ACHN (cell line): ENCODE data around the gene NGFR.
"Not testable (repeated sequence)": the region's sequence is repeated elsewhere in the genome, so short reads cannot be mapped to it uniquely, and the experiment has no call there.

Experiments used
- DNase-seq: peaks from one replicate; pipeline ENCODE4 v3.0.0-alpha.2; 2015
- in situ Hi-C: cut with HindIII; loops from 2 replicates; pipeline ENCODE4 v1.10.0; 2017; ENCODE audit warnings: low sequenced_read_pairs, low pct_ligation_motif_present, low pct_unique_long_range_greater_than_20kb

NGFR gene

DNA sequence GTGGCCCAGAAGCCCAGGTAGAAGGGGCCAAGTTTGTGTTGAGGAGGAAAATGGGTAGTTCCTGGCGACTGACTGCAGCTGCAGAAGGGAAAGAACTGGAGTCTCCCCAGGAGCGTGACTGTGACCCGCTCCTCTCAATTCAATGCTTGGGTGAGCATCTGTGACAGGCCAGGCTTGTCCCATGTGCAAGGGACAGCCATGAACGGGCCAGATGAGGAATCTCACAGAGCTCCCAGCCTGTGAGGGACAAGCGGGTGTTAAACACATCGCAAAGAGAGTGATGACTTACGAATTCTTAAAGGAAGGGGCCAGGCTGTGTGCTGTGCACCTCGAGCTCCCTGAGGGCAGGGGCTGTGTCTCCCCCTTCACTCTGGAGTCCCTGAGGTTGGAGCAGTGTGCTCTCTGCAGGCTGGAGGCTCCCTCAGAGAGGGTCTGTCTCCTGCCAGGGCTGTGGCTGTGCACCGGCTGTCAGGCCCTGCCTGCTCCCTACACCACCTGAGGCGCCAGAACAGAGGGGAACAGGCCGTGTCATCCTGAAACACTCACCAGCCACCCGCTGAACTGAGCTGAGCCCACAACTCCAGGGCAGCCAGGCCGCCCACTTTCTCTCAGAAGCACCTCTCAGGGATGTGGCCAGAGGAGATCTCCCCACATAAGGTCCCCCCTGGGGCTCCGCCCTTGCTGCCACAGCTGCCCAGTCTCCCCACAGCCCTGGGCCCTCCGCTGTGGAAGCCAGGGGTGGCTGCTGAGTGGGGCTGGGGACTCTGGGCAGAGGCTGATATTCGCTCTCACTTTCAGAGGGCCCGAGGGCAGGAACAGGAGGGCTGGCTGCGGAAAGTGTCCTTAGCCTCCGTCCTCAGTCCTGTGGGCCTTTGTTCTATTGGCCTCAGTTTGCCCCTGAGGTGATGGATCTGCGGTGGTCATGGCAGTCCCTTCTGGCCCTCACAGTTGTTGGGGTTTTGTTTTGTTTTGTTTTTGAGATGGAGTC lies 54.9 kb downstream of the NGFR start:
- no peak for DNase-seq
- in situ Hi-C loops: loop anchor here (25.0 kb wide), 1 partner anchor 113 kb away; no protein-coding TSS in a partner anchor

DNA sequence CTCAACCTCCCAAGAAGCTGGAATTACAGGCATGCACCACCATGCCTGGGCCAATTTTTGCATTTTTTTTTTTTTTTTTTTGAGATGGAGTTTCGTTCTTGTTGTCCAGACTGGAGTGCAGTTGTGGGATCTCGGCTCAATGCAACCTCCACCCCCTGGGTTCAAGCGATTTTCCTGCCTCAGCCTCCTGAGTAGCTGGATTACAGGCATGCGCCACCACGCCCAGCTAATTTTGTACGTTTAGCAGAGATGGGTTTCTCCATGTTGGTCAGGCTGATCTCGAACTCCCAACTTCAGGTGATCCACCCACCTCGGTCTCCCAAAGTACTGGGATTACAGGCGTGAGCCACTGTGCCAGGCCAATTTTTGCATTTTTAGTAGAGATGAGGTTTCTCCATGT lies 55.7 kb downstream of the NGFR start:
- DNase-seq, in situ Hi-C loops: not testable (repeated sequence)

DNA sequence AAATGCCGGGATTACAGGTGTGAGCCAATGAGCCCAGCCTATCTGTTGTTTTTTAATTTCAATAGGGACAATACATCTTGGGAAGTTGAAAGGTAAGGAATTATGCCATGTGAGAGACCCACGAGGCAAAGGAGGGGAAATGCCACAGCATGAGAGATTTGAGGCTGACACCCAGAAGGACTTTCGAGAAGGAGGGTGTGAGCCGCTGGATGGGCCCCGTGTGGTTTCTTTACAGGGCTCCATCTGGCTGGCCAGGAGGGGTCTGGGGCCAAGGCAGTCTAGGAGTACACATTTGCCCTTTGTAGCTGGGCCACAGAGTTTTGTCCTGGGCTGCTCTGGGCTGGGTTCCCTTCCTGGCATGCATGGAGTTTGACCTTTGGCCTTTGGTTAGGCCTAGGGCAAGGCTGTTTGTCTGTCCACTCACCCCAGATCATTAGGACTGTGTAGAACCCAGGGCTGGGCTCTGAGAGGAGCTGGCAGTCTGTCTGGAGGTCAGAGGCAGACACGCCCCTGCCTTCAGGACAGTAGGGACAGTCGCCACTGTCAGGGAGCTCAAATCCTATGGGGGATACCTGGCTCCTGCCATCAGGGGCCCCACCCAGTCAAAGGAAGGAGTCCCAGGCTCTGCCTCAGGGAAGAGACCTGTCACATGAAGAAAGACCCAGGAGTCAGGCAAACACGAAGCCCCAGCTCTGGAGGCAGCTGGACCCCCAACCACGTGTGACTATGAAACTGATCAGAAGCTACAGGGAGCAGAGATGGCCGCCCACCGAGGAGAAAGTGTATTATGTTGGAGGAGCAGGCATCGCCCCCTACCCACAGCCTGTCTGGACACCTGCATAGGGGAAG lies 56.4 kb downstream of the NGFR start:
- in situ Hi-C loops: no loop called here
- DNase-seq: no peak

DNA sequence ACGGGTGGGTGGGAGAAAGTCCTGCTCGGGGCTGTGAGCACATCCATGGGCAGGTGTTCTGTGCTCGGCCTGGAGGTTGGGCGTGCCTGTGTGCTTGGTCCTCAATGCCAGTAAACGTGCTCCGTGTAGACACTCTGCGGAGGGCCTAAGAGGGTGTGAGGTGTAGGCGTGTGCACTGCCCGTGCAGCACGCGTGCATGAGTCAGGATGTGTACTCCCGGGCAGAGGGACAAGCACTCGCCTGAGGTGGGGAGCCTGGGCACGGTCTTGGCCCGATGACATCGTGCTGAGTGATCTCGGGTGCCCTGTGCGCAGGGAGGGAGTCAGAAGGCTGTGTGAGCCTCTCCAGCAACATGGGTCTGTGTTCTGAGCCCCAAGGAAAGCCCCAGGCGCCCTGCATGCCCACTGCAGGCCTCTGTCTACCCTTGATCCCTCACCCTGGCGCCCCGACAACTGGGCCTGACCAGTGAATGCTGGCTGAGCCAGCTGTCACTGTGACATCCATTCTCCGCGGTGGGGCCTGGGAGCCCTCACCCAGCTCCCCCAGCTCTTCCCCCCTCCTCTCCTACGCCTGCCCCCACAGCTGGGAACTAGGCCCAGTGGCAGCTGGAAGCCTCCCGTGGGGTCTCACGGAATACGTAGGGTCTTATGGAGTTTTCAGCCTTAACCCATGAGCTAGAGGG lies 57.1 kb downstream of the NGFR start:
- DNase-seq: no peak
- in situ Hi-C loops: no loop called here

DNA sequence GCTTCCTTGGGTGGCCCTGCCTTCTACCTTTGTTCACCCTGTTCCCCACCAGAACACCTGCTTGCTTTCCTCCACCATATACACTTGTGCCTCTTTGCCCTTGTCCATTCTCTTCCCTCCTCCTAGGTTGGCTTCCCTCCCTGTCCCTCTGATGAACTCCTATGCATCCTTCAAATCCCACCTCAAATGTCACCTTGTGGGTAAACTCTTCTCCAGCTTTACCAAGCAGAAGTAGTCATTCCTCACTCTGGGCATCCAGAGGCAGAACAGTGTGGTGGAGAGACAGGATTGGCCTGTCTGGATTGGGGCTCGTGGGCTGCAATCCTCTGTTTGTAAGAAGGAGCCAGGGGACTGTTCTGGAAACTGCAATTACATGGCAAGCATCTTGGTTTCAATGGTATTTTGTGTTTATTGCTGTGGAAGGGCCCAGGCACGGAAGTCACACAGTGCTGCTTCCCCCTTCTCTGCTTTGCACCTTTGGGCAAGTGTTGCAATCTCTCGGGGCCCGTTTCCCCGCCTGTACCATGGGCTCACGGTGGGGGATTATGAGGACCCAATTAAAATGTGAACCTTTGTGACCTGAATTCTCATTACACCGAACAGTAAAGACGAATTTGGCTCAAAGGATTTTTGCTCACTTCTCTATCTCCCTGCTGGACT lies 58.7 kb downstream of the NGFR start:
- in situ Hi-C loops: no loop called here
- no peak for DNase-seq

DNA sequence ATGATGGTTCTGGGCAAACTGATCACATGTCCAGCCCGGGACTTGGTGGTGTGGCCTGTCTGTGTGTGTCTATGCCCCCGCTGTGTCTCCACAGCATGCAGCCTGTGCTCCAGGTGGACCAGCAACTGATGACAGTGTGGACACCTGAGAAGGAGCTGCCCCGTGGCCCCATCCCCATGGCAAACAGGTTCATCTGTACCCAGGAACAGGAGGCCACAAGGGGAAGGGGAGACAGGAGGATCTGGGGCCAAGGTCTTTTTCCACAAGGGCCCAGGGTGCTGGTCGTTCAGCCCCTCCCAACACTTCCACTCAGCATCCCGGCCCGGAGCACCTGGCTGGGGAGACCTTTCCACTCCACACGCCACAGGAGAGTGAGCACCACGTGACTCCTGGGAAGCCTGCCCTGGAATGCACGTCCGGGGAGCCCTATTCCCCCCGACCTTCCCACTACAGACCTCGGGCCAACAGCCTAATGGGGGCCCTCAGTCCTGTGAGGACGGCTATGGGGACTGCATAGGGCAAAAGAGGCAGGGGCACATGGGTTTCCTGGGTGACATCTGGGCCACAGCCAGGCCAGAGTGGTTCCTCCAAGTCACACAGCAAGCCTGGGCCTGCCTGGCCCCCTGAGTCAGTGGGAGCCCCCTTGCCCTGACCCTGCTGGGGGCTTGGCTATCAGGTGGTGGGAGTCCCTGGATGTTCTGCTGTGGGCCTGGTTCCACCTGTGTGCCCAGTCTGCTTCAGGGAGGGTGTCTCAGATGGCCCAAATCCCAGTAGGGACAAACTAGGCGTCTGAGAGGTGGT lies 59.8 kb downstream of the NGFR start:
- DNase-seq: no peak
- in situ Hi-C loops: no loop called here

DNA sequence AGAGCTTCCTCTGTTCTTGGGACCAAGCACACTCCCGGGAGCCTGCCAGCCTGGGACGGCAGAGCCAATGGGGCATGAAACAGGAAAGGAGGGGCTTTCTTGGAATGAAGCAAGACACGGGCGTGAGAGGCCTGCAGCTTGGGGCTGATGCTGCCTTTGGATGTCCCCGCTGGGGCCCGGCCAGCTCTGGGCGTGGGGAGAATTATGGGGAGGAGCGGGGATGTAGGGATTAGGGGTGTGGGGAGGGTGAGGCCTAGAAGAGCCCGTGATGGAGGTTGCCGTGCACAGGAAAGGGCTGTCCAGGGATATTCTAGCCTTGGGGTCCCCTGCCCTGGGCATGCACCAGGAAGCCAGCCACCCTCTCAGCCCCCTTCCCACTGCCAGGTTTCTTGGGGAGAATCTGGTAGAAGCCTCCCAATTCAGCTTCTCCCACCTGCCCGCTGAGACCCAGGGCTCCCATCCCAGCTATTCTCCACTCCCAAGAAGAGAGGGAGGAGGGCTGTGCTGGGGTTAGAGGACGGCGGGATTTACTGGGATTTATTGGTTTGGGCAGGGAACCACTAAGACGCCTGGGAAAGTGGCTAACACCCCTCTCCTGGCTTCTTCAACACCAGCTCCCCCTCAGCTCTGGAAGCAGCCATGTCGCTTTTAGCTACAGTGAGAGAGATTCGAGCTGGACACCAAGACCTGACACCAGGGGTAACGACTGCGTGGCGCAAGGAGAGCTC lies 60.6 kb downstream of the NGFR start:
- in situ Hi-C loops: no loop called here
- no peak for DNase-seq

DNA sequence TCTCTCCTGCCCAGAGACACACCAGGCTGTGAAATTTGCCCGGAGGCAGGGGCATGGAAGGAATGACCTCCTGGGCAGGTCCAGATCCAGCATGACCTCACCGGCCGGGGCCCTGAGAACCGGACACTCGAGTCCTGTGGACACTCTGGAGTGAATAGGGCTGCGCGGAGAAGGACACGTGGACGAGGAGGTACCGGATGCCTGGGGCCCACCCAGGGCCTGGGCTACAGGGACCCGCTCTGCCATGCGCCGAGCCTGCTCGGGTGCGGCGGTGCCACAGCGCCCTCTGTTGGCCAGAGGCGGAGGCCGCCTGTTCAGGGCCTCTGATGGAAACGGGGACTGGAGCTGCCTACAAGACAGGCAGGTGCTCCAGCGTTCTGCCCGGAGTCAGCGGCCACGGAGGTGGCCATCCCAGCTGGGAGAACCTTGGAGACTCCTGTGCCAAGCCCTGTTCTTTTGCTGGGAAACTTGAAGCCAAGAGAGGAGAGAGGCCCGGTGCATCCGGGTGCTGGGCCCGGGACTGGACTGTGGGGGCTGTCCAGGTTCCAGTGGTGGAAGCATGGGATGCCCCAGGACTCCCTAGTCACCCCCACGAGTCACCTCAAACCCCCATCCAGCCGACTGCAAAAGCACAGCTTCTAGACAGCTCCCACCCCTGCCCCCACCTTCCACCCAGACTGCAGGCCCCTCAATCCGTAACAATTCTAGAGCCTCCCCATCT lies 61.3 kb downstream of the NGFR start:
- in situ Hi-C loops: no loop called here
- DNase-seq: peak; percentile 70

DNA sequence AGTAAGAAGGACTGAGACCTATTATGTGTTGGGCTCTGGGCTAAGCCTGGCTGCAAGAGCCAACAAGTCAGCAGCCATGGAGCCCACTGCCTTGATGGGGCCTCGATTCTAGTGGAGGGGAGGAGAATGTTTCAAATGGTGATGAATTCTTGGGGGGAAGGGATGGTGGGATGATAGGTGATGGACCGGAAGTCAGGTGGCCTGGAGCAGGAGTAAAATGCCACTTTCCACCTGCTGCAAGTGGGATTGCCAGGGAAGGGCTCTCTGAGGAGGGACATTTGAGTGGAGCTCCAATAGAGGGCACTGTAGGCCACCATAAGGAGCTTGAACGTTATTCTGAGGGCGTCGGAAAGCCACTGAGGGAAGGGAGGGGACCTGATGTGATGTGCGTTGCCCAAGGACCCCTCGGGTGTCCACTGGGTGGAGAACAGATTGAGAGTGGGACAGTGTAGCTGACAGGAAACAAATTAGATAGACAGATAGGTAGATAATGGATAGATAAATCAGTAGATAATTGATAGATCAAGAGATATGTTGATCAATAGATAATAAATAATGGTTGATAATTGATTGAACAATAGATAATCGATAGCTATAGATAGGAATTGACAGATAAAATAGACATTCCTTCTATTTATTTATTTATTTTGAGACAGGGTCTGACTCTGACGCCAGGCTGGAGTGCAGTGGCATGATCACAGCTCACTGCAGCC lies 62.4 kb downstream of the NGFR start:
- in situ Hi-C loops: no loop called here
- peak; percentile 70 for DNase-seq
